ENCODE measurements around the gene CENPC.

The CENPC gene

GRCh38 chr4:67545199-67546003 is at the start of gene CENPC:
CENPC (minus strand) TSS chr4:67545503; CDS start chr4:67545355, 148 bp downstream.
- in situ Hi-C loops (cut with MboI; ENCODE audit: low pct_unique_long_range_greater_than_20kb, low sequenced_read_pairs, unreplicated experiment): loop anchor here (10.0 to 25.0 kb wide), 2 partner anchors 369 to 617 kb away; no protein-coding TSS in a partner anchor
- peak; percentile 86 for DNase-seq (ENCODE audit: low spot score)

GRCh38 chr4:67593741-67594175 is 48.5 kb upstream of the CENPC start:
- TF ChIP-seq CTCF (IDR thresholded peaks at IDR 0.05; ENCODE audit: extremely low read depth, insufficient read depth, missing control alignments): no peak
- no peak for DNase-seq (ENCODE audit: low spot score)
- in situ Hi-C loops (cut with MboI; ENCODE audit: low pct_unique_long_range_greater_than_20kb, low sequenced_read_pairs, unreplicated experiment): no loop called here

More at GRCh38 chr4:67545199-67546003, at the start of gene CENPC:
- TF ChIP-seq CTCF (IDR thresholded peaks at IDR 0.05; ENCODE audit: extremely low read depth, insufficient read depth, missing control alignments): no peak

- in situ Hi-C loops (cut with MboI; ENCODE audit: low pct_unique_long_range_greater_than_20kb, low sequenced_read_pairs, unreplicated experiment): no loop called here
- no peak for TF ChIP-seq CTCF (IDR thresholded peaks at IDR 0.05; ENCODE audit: extremely low read depth, insufficient read depth, missing control alignments)
- no peak for DNase-seq (ENCODE audit: low spot score)
Measured at GRCh38 chr4:67587156-67587555, 41.9 kb upstream of the CENPC start.

- DNase-seq (ENCODE audit: low spot score): no peak
- in situ Hi-C loops (cut with MboI; ENCODE audit: low pct_unique_long_range_greater_than_20kb, low sequenced_read_pairs, unreplicated experiment): no loop called here
- no peak for TF ChIP-seq CTCF (IDR thresholded peaks at IDR 0.05; ENCODE audit: extremely low read depth, insufficient read depth, missing control alignments)
Measured at GRCh38 chr4:67584496-67584895, 39.2 kb upstream of the CENPC start.

GRCh38 chr4:67581913-67582312 is 36.6 kb upstream of the CENPC start:
- in situ Hi-C loops (cut with MboI; ENCODE audit: low pct_unique_long_range_greater_than_20kb, low sequenced_read_pairs, unreplicated experiment): no loop called here
- no peak for TF ChIP-seq CTCF (IDR thresholded peaks at IDR 0.05; ENCODE audit: extremely low read depth, insufficient read depth, missing control alignments)
- DNase-seq (ENCODE audit: low spot score): no peak

- in situ Hi-C loops (cut with MboI; ENCODE audit: low pct_unique_long_range_greater_than_20kb, low sequenced_read_pairs, unreplicated experiment): no loop called here
- no peak for TF ChIP-seq CTCF (IDR thresholded peaks at IDR 0.05; ENCODE audit: extremely low read depth, insufficient read depth, missing control alignments)
Measured at GRCh38 chr4:67581208-67581857, 36.0 kb upstream of the CENPC start.

More at GRCh38 chr4:67581208-67581857, 36.0 kb upstream of the CENPC start:
- DNase-seq (ENCODE audit: low spot score): peak; percentile 24
